Tibial artery (tissue), 4 donors: ENCODE data around the gene EIF2AK3.
"Not testable (repeated sequence)": the region's sequence is repeated elsewhere in the genome, so short reads cannot be mapped to it uniquely, and the experiment has no call there.

Experiments
- DNase-seq, 2 donors: peaks; one replicate each; pipeline ENCODE4 v3.0.0-alpha.2; 2019
- H3K27ac ChIP-seq, 2 donors: fragments of 200-600 bp; sonication (generic) in 1 of 2; 1 replicate in 1 of 2; 2 replicates in 1 of 2; pipeline ENCODE4 v1.5.1; 2018 to 2019; ENCODE audit warnings: mild to moderate bottlenecking in 1 of 2
- H3K27me3 ChIP-seq, 2 donors: fragments of 200-600 bp; sonication (generic) in 1 of 2; one replicate each; pipeline versions ENCODE4 v1.5.1 to v1.6.0; 2016 to 2019
- H3K36me3 ChIP-seq, 3 donors: fragments of 200-600 bp; sonication (generic) in 2 of 3; one replicate each; pipeline ENCODE4 v1.5.1; 2016 to 2019; ENCODE audit warnings: mild to moderate bottlenecking in 2 of 3
- H3K4me1 ChIP-seq, 4 donors: fragments of 200-600 bp; sonication (generic) in 2 of 4; 1 replicate in 3 of 4; 2 replicates in 1 of 4; pipeline ENCODE4 v1.5.1; 2016 to 2019
- H3K4me3 ChIP-seq, 2 donors: fragments of 200-600 bp; sonication (generic) in 1 of 2; 1 replicate in 1 of 2; 2 replicates in 1 of 2; pipeline ENCODE4 v1.5.1; 2018 to 2019; ENCODE audit warnings: mild to moderate bottlenecking in 2 of 2
- H3K9me3 ChIP-seq, 3 donors: fragments of 200-600 bp; sonication (generic) in 1 of 3; one replicate each; pipeline ENCODE4 v1.5.1; 2016 to 2019
- CTCF ChIP-seq, 2 experiments: fragments of 200-600 bp in 1 of 2; fragments of 450-650 bp in 1 of 2; IDR thresholded peaks; one replicate each; pipeline ENCODE4 v1.5.1; 2017 to 2019; ENCODE audit warnings: antibody characterized with exemption in 2 of 2, mild to moderate bottlenecking in 1 of 2, moderate library complexity in 1 of 2
- intact Hi-C: fragments of 100-400 bp; cut with DNase I; formaldehyde crosslinking; loops from one replicate; pipeline ENCODE4 v1.15.0; 2023; ENCODE audit warnings: low total_unique reads

The EIF2AK3 gene

GRCh38 chr2:88554189-88554588 lies 73.1 kb downstream of the EIF2AK3 start:
- intact Hi-C loops: no loop called here
- H3K4me3 ChIP-seq: no peak overlapping the region
- DNase-seq: no peak
- peaks cover 0 to 4% (median 0%) of the 10 kb centered on the region in 4 donors for H3K4me1 ChIP-seq
- H3K27me3 ChIP-seq: peaks cover 0 to 8% of the 10 kb centered on the region in 2 donors
- TF ChIP-seq CTCF (IDR thresholded peaks at IDR 0.05): no peak
- H3K9me3 ChIP-seq: no peaks in the 10 kb centered on the region
- H3K36me3 ChIP-seq: peaks cover 30 to 41% (median 37%) of the 10 kb centered on the region in 3 donors
- H3K27ac ChIP-seq: no peak overlapping the region

GRCh38 chr2:88549616-88550292 lies 77.5 kb downstream of the EIF2AK3 start:
- no peak overlapping the region for H3K27ac ChIP-seq
- TF ChIP-seq CTCF (IDR thresholded peaks at IDR 0.05): no peak
- H3K4me3 ChIP-seq: no peak overlapping the region
- peaks cover 0 to 4% (median 0%) of the 10 kb centered on the region in 4 donors for H3K4me1 ChIP-seq
- peaks cover 0 to 16% of the 10 kb centered on the region in 2 donors for H3K27me3 ChIP-seq
- H3K9me3 ChIP-seq: no peaks in the 10 kb centered on the region
- intact Hi-C loops: no loop called here
- peaks cover 0 to 10% (median 0%) of the 10 kb centered on the region in 3 donors for H3K36me3 ChIP-seq
- no peak for DNase-seq

- H3K27me3 ChIP-seq: peaks cover 0 to 16% of the 10 kb centered on the region in 2 donors
- DNase-seq, H3K4me1 ChIP-seq, H3K9me3 ChIP-seq, intact Hi-C loops, H3K36me3 ChIP-seq, H3K4me3 ChIP-seq, H3K27ac ChIP-seq: not testable (repeated sequence)
Observed at GRCh38 chr2:88546291-88546690, 81.0 kb downstream of the EIF2AK3 start.

GRCh38 chr2:88545118-88545517 lies 82.1 kb downstream of the EIF2AK3 start:
- H3K27me3 ChIP-seq: peaks cover 0 to 16% of the 10 kb centered on the region in 2 donors
- no peaks in the 10 kb centered on the region for H3K36me3 ChIP-seq
- no peak overlapping the region for H3K4me3 ChIP-seq
- H3K9me3 ChIP-seq: no peaks in the 10 kb centered on the region
- H3K4me1 ChIP-seq: peaks cover 0 to 4% (median 0%) of the 10 kb centered on the region in 4 donors
- no peak for DNase-seq
- no peak for TF ChIP-seq CTCF (IDR thresholded peaks at IDR 0.05)
- intact Hi-C loops: no loop called here
- no peak overlapping the region for H3K27ac ChIP-seq

- no peaks in the 10 kb centered on the region for H3K36me3 ChIP-seq
- intact Hi-C loops: no loop called here
- no peak for TF ChIP-seq CTCF (IDR thresholded peaks at IDR 0.05)
- H3K27me3 ChIP-seq: peaks cover 0 to 7% of the 10 kb centered on the region in 2 donors
- H3K9me3 ChIP-seq: no peaks in the 10 kb centered on the region
- H3K4me3 ChIP-seq: no peak overlapping the region
- H3K4me1 ChIP-seq: no peaks in the 10 kb centered on the region
- DNase-seq: no peak
- H3K27ac ChIP-seq: no peak overlapping the region
Observed at GRCh38 chr2:88543541-88544057, 83.7 kb downstream of the EIF2AK3 start.

GRCh38 chr2:88542668-88543067 lies 84.6 kb downstream of the EIF2AK3 start:
- no peak for DNase-seq
- intact Hi-C loops: no loop called here
- H3K4me1 ChIP-seq: no peaks in the 10 kb centered on the region
- H3K4me3 ChIP-seq: no peak overlapping the region
- no peak for TF ChIP-seq CTCF (IDR thresholded peaks at IDR 0.05)
- H3K9me3 ChIP-seq: no peaks in the 10 kb centered on the region
- no peak overlapping the region for H3K27ac ChIP-seq
- H3K36me3 ChIP-seq: no peaks in the 10 kb centered on the region
- H3K27me3 ChIP-seq: peaks cover 0 to 3% of the 10 kb centered on the region in 2 donors
